NK-92 (cell line): ENCODE data around the gene SPEF2.

Source experiments
- DNase-seq: peaks from one replicate; lab custom pipeline; 2025; ENCODE audit not compliant: unreplicated experiment; lab: John Stamatoyannopoulos, UW

SPEF2 gene, protein sequence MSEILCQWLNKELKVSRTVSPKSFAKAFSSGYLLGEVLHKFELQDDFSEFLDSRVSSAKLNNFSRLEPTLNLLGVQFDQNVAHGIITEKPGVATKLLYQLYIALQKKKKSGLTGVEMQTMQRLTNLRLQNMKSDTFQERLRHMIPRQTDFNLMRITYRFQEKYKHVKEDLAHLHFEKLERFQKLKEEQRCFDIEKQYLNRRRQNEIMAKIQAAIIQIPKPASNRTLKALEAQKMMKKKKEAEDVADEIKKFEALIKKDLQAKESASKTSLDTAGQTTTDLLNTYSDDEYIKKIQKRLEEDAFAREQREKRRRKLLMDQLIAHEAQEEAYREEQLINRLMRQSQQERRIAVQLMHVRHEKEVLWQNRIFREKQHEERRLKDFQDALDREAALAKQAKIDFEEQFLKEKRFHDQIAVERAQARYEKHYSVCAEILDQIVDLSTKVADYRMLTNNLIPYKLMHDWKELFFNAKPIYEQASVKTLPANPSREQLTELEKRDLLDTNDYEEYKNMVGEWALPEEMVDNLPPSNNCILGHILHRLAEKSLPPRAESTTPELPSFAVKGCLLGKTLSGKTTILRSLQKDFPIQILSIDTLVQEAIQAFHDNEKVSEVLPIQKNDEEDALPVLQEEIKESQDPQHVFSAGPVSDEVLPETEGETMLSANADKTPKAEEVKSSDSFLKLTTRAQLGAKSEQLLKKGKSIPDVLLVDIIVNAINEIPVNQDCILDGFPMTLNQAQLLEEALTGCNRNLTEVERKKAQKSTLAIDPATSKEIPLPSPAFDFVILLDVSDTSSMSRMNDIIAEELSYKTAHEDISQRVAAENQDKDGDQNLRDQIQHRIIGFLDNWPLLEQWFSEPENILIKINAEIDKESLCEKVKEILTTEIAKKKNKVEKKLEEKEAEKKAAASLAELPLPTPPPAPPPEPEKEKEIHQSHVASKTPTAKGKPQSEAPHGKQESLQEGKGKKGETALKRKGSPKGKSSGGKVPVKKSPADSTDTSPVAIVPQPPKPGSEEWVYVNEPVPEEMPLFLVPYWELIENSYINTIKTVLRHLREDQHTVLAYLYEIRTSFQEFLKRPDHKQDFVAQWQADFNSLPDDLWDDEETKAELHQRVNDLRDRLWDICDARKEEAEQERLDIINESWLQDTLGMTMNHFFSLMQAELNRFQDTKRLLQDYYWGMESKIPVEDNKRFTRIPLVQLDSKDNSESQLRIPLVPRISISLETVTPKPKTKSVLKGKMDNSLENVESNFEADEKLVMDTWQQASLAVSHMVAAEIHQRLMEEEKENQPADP (N-terminal part only)

GRCh38 chr5:35617435-35618303 is at the start of gene SPEF2:
Gene SPEF2 (plus strand): TSS chr5:35617863. CDS start chr5:35617998, 135 bp downstream.
- DNase-seq = no peak

DNA sequence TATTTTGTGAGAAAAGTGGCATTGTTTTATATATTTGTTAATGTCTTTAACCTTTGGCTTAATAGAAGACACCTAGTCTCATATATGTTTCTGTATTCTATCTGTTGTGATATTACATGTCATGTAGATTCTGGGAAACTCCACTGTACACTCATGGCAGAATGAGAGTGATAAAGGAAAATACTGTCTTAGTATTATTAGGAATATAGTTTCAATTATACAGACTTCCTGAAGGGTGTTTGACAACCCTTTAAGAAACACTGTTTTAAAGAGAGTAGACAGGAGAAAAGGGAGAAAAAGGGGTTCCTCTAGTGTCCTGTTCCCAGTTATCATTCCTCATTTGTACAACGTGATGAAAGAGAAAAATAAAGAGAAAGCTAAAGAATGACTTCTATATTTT is 42.1 kb upstream of the SPEF2 start:
- no peak for DNase-seq

- no peak for DNase-seq
Measured at GRCh38 chr5:35587419-35587818, 30.2 kb upstream of the SPEF2 start.

- DNase-seq = no peak
Measured at GRCh38 chr5:35593338-35593737, 24.3 kb upstream of the SPEF2 start.

DNA sequence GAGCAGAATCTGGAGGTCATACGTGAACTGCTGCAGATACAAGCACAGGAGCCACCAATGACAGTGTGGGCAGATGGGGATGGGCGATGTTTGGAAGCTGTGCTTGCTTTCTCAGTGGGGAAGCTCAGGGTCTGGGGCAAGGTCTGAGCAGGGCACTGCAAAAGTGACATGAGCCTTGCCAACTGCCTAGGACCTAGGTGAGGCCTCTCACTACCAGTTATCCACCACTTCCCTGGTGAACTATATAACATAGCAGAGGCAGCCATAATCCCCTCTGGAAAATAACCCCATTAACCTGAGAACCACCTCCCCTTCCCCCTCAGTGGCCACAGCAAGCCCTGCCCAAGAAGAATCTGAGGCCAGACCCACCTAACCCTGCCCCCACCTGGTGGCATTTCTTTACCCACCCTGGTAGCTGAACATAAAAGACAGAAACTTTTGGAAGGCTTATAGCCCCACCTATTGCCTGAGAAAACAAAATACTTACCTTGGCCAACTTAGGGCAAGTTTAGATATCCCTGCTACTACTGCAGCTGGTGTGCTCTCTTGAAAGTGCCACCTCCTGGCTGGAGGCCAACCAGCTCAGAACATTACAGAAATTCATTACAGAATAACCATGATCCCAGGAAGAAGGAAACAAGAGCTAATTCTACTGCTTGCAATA is 18.8 kb upstream of the SPEF2 start:
- no peak for DNase-seq

DNA sequence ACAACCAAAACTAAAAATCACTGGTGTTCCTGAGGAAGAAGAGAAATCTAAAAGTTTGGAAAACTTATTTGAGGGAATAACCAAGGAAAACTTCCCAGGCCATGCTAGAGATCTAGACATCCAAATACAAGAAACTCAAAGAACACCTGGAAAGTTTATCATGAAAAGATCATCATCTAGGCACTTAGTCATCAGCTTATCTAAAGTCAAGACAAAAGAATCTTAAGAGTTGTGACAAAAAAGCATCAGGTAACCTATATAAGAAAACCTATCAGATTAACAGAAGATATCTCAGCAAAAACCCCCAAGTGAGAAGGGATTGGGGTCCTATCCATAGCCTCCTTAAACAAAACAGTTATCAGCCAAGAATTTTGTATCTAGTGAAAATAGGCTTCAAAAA is 17.1 kb upstream of the SPEF2 start:
- no peak for DNase-seq

- no peak for DNase-seq
Measured at GRCh38 chr5:35608881-35609779, 8.5 kb upstream of the SPEF2 start.

GRCh38 chr5:35617060-35617434 is 616 bp upstream of the SPEF2 start:
- no peak for DNase-seq

DNA sequence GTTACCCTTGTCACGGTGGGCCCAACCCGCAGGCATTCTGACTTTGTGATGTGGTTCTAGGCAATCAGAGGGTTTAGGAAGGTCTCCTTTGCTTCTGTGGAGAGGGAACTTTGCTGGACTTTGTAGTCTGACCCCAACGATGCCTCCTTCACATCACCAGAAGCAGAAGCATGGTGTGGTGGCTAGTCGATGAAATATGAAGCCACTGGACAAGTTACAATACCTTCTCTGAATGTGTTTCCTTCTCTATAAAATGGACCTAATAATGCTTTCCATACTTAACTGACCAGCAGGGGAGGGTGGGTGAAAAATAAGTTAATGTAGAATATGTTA is 607 bp downstream of the SPEF2 start:
- no peak for DNase-seq

DNA sequence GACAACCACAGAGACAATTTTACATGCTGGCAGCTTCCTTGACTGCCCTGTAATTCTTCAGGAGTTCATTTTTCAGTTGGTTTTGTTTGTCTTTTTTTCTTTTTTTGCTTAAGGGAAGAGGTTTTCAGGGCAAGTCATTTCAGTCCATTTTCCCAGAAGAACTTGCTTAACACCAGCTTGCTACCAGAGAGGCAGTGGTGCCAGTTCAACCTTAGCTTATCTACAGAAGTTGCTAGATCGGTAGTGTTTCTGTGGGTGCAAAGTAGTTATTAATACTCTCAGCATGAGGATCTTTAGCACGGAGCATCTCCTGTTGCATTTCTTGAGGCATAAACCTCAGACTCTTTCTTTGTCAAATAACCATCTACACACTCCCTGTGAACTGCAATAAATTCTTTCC is 1.1 kb downstream of the SPEF2 start:
- no peak for DNase-seq

DNA sequence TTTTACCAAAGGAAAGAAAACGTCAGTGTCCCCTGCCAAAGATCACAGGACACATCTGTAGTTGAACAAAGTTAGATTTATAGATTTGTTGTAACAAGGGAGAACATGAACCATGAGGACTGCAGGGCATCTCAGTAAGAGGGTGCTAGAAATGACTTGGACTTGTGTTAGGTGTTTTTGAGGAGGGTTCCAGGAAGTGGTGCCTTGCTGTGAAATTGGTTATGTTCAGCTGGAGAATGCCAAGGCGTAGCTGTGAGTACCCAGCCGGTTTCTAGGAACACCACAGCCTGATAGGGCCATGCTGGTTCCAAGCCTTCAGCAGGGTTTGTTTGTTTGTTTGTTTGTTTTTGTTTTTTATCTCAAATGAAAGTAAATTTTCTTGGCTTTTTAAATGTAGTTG is 5.3 kb downstream of the SPEF2 start:
- no peak for DNase-seq

GRCh38 chr5:35623991-35624390 is 6.3 kb downstream of the SPEF2 start:
- DNase-seq = no peak

DNA sequence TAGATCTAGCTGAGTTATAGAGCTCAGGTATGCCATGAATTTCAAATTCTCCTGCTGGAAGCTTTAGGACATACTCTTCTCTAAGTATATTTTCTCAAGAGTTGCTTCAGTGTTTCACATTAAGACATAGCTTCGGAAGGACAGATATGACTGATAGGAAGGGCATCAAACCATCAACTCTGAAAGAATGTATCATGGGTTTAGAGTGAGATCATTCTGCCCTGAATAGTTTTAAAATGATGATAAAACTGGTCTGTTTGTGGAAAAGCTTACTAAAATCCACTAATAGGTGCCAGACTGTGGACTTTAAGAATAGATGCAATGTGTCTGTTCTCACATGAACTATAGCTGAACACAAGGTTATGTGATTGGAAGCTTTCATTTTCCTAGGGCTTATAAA is 8.4 kb downstream of the SPEF2 start:
- no peak for DNase-seq

DNA sequence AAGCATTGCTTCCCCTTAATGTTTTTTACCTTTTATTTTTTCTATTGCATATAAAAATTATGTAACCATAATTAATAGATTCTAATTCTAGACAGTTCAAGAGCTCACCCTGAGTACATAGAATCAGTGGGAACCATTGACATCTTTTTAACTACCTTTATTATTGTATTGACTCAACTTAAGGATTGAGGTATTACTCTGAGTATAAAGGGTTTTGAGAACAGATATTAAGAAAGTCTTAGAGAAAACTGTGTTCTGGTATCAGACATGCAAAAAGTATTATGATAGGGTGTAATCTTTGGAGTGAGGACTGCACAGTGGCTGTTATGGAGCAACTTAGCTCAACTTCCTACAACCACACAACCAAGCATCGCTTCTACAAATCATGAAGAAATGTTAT is 8.9 kb downstream of the SPEF2 start:
- DNase-seq = no peak

DNA sequence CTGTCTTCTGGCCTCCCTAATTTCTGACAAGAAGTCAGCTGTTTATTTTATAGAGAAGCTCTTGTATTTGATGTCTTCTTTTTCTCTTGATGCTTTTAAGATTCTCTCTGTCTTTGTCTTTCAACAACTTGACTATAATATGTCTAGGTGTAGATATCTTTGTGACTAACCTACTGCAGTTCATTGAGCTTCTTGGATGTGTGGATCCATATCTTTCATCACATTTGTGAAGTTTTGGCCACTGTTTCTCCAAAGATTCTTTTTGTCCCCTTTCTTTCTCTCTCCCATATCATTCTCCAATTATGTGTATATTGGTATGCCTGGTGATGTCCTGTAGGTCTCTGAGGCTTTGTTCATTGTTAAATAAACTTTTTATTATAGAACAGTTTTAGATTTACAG is 16.7 kb downstream of the SPEF2 start:
- no peak for DNase-seq

DNA sequence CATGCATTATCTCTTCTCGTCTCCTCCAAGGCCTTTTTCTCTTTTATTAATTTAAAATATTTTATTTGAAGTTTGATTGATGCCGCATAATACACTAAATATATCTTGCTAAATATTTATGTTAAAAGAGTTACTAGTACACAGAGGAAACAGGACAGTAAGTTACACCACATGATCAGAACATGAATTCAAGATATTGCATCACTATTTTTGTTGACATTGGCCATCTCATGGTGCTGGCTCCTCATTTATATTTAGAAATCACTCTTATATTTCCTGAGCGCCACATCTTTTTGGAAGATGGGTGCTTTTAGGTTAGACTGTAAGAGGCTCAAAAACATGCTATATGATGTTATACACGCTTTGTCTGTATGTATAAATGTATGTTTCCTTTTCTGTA is 23.0 kb downstream of the SPEF2 start:
- DNase-seq = no peak

DNA sequence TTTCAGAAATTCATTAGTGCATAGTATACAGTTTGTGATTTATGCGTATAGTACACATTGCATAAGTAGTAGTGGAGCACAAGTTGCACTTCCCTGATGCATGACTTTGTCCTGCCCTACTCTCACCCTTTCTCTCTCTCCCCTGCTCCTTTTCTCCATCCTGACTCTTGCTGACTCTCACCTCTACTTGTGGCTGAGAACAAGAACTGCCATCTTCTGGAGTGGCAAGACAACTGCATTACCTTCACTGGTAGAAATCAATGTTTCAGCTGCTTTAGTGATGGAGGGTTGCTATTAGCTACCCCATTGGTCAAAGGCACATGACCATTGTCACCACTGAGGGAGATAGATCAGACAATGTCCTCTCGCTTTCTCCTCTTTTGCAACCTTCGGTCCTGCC is 26.9 kb downstream of the SPEF2 start:
- no peak for DNase-seq

DNA sequence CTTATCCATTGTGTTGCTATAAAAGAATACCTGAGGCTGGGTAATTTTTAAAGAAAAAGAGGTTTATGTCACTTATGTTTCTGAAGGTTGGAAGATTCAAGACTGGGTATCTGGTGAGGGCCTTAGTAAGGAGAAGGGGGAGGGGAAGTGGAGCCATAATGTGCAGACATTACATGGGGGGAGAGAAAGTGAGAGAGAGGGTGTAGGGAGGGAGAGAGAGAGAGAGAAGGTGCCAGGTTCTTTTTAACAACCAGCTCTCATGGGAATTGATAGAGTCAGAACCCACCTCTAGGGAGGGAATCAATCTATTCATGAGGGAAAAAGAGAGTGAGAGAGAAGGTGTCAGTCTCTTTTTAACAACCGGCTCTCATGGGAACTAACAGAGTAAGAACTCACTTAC is 29.5 kb downstream of the SPEF2 start:
- no peak for DNase-seq

- no peak for DNase-seq
Measured at GRCh38 chr5:35647712-35648111, 30.0 kb downstream of the SPEF2 start.
